ENCODE results near the gene PPAT. TPM values are rescaled to one million over a fixed set of nuclear protein-coding genes. Genes with fewer than 3 reads are reported as not detected.

PPAT gene
- total RNA-seq, 1 experiment from 2014 or later = 97.1 TPM

DNA sequence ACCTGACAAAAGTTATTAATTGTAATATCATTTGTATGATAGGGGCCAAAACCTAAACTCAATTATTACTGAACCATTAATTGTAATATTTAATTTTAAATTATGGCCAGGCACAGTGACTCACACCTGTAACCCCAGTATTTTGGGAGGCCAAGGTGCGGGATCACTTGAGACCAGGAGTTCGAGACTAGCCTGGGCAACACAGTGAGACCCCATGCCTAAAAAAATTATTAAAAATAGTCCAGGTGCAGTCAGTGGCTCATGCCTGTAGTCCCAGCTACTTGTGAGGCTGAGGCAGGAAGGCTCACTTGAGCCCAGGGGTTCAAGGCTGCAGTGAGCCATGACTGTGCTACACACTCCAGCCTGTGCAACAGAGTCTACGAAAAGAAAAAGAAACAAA lies 18.0 kb downstream of the PPAT start:
- Histone ChIP-seq H3K27me3 (no peaks in the 10 kb centered on the region), H3K36me3 (no peaks in the 10 kb centered on the region), H3K27ac (no peak overlapping the region), H3K4me1 (no peaks in the 10 kb centered on the region), H3K4me3 (no peak overlapping the region), H3K9me3 (replicated peaks) (no peaks in the 10 kb centered on the region)
- no peak for DNase-seq

GRCh38 chr4:56416349-56416748 lies 19.1 kb downstream of the PPAT start:
- Histone ChIP-seq H3K4me1 (0 out of 2 replicates have a peak, but pooled peaks cover 2% of the 10 kb centered on the region), H3K36me3 (no peaks in the 10 kb centered on the region), H3K27ac (no peak overlapping the region), H3K9me3 (replicated peaks) (no peaks in the 10 kb centered on the region), H3K27me3 (no peaks in the 10 kb centered on the region), H3K4me3 (no peak overlapping the region)
- DNase-seq = no peak

GRCh38 chr4:56414135-56414670 lies 21.2 kb downstream of the PPAT start:
- DNase-seq = no peak

DNA sequence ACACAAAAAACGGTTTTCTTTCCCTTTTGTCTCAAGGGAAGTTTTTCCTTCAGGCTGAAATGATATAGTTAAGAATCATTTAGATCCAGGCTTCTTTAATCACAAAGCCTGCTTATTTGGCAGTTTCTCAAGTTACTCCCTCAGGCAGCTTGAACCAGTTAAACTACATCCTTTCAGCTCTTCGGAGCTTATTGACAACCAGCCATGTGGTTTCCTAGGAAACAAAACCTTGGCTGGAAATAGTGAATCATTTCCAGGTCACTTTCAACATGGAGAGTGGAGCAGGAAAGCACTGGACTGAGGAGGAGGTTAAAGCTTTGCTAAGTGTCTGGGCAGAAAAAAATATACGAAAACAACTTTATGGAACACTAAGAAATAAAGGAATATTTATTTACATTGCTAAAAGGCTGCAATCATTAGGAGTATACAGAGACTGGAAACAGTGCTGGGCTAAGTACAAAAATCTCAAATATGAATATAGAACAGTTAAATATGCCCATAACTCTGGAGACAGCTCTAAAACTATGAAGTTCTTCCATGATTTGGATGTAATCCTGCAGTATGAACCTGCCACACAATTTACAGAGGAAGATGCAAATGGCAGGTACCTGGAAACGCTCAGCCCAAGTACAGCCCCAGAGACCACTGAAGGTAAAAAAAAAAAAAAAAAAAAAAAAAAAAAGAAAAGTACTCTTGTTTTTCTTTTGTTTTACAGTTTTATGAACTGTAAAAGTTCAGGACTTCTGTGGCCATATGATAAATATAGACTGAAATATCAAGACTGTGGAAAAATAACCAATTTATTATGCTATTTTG lies 25.0 kb downstream of the PPAT start:
- peak; percentile 55 to 82 for DNase-seq
- Histone ChIP-seq H3K27me3 (no peaks in the 10 kb centered on the region), H3K9me3 (replicated peaks) (no peaks in the 10 kb centered on the region), H3K36me3 (peaks cover 7% of the 10 kb centered on the region), H3K4me1 (peaks cover 17% of the 10 kb centered on the region), H3K27ac (no peak overlapping the region), H3K4me3 (no peak overlapping the region; the same call in 1 of the 2 replicates)

More at GRCh38 chr4:56414135-56414670, 21.2 kb downstream of the PPAT start:
- no peak overlapping the region for H3K27ac ChIP-seq
- H3K4me1 ChIP-seq = peaks cover 17% of the 10 kb centered on the region
- no peak overlapping the region for H3K4me3 ChIP-seq
- no peaks in the 10 kb centered on the region for H3K27me3 ChIP-seq
- no peaks in the 10 kb centered on the region for H3K9me3 ChIP-seq (replicated peaks)
- H3K36me3 ChIP-seq = no peaks in the 10 kb centered on the region

DNA sequence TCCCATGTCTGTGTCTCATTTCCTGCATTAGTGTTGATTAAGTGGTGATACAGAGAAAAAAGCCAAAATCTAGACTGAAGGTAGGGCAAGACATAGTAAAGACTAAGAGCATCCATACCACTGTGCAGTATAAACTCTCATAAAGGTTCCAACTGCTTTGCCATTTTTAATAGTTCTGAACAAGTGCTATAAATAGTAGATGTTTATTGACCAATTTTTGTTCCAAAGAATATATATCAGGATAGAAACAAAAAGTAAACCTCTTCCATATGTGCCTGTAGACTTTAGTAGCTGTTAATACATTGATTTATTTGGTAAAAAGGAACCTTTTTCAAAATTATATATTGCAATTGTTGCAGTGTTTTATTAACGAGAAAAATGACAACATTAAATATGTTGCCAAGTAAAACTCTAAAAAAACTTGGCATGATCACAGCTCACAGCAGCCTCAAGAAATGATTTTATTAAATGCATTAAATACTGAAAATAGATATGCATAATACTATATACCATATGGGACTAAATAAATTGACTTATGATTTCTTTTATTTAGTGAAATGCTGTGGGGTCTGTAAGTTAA lies 25.8 kb downstream of the PPAT start:
- Histone ChIP-seq H3K27me3 (no peaks in the 10 kb centered on the region), H3K9me3 (replicated peaks) (no peaks in the 10 kb centered on the region), H3K27ac (no peak overlapping the region), H3K36me3 (peaks cover 9% of the 10 kb centered on the region), H3K4me1 (peaks cover 17% of the 10 kb centered on the region), H3K4me3 (no peak overlapping the region)
- DNase-seq = no peak

- H3K27ac ChIP-seq = no peak overlapping the region
- DNase-seq = no peak
- no peaks in the 10 kb centered on the region for H3K27me3 ChIP-seq
- H3K4me3 ChIP-seq = no peak overlapping the region
- peaks cover 15% of the 10 kb centered on the region for H3K36me3 ChIP-seq
- H3K9me3 ChIP-seq (replicated peaks) = no peaks in the 10 kb centered on the region
- H3K4me1 ChIP-seq = peaks cover 17% of the 10 kb centered on the region
These were observed 26.4 kb downstream of the PPAT start for GRCh38 chr4:56408978-56409377.

- H3K4me3 ChIP-seq = no peak overlapping the region
- H3K36me3 ChIP-seq = peaks cover 33% of the 10 kb centered on the region
- no peak for DNase-seq
- H3K27me3 ChIP-seq = no peaks in the 10 kb centered on the region
- no peak overlapping the region for H3K27ac ChIP-seq
- H3K4me1 ChIP-seq = peaks cover 13% of the 10 kb centered on the region
- no peaks in the 10 kb centered on the region for H3K9me3 ChIP-seq (replicated peaks)
These were observed 29.3 kb downstream of the PPAT start for GRCh38 chr4:56406151-56406550.

DNA sequence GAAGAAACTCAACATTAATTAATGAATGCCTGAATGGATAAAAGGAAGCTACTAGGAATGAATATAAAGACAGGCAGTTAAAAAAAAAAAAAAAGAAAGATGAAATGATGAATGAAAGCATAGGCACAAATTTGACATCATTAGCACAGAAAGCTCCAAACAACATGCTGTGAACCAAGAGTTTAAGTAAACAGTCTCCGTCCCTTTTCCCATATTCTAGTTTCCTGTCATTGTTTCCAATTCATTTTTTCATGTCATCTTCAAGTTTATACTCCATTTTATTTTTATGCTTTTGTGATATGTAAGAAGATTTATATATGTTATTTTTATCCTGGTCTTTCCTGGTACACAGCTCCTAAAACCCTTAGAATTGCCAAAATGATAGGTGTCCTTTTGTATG lies 30.4 kb downstream of the PPAT start:
- no peaks in the 10 kb centered on the region for H3K27me3 ChIP-seq
- peaks cover 44% of the 10 kb centered on the region for H3K36me3 ChIP-seq
- H3K27ac ChIP-seq = no peak overlapping the region
- H3K4me1 ChIP-seq = peaks cover 3% of the 10 kb centered on the region
- no peak overlapping the region for H3K4me3 ChIP-seq
- no peak for DNase-seq
- no peaks in the 10 kb centered on the region for H3K9me3 ChIP-seq (replicated peaks)

GRCh38 chr4:56400560-56400959 lies 34.9 kb downstream of the PPAT start:
- peaks cover 79% of the 10 kb centered on the region for H3K36me3 ChIP-seq
- no peak for DNase-seq
- no peaks in the 10 kb centered on the region for H3K27me3 ChIP-seq
- H3K4me1 ChIP-seq = no peaks in the 10 kb centered on the region
- H3K9me3 ChIP-seq (replicated peaks) = no peaks in the 10 kb centered on the region
- H3K4me3 ChIP-seq = no peak overlapping the region
- H3K27ac ChIP-seq = no peak overlapping the region

GRCh38 chr4:56391270-56391669 lies 44.1 kb downstream of the PPAT start:
- Histone ChIP-seq H3K4me1 (peaks cover 8% of the 10 kb centered on the region; the same call in 1 of the 2 replicates), H3K9me3 (replicated peaks) (no peaks in the 10 kb centered on the region), H3K27me3 (no peaks in the 10 kb centered on the region), H3K36me3 (peaks cover 32% of the 10 kb centered on the region), H3K27ac (no peak overlapping the region), H3K4me3 (no peak overlapping the region)
- DNase-seq = no peak

DNA sequence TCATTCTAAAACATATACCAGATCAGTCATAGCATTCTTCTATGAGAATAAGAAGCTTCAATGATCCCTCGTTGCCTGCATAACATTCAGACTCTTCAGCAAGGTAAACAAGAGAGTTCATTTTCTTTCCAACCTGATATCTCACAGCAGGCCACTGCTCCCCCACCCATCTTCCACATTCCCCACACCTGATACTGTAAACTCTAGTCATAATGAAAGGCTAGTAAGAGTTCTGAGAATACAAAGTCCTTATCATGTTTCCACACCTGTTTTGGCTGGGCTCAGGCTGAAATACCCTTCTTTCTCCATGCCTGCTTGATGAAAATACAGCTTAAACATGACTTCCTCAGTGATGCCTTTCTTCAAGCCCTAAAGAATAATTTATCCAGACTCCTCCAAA lies 45.9 kb downstream of the PPAT start:
- Histone ChIP-seq H3K4me1 (peaks cover 11% of the 10 kb centered on the region; the same call in 1 of the 2 replicates), H3K27ac (no peak overlapping the region), H3K9me3 (replicated peaks) (no peaks in the 10 kb centered on the region), H3K27me3 (no peaks in the 10 kb centered on the region), H3K4me3 (no peak overlapping the region), H3K36me3 (peaks cover 16% of the 10 kb centered on the region)
- DNase-seq = no peak

DNA sequence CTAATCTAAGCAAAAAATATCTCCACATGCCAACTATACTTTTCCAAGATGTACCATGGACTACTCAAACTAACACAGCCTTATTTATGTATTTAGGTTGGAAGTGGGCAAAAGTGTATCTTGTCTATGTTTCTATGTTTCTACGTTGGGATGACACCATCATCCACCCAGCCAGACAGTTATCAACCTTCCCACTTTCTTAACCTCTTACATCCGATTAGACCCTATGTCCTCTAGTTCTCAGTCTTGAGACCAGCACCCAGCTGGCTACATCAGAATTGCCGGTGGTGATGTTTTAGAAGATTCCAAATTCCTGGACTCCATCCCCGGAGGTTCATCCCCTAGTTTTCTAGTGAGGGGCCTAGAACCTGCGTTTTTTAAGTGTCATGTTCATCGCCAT lies 47.1 kb downstream of the PPAT start:
- H3K27ac ChIP-seq = no peak overlapping the region; the same call in 1 of the 2 replicates
- peak overlapping the region; percentile 73 for H3K4me3 ChIP-seq
- no peaks in the 10 kb centered on the region for H3K27me3 ChIP-seq
- peaks cover 11% of the 10 kb centered on the region; the same call in 1 of the 2 replicates for H3K4me1 ChIP-seq
- no peaks in the 10 kb centered on the region for H3K9me3 ChIP-seq (replicated peaks)
- peaks cover 11% of the 10 kb centered on the region for H3K36me3 ChIP-seq
- no peak for DNase-seq

DNA sequence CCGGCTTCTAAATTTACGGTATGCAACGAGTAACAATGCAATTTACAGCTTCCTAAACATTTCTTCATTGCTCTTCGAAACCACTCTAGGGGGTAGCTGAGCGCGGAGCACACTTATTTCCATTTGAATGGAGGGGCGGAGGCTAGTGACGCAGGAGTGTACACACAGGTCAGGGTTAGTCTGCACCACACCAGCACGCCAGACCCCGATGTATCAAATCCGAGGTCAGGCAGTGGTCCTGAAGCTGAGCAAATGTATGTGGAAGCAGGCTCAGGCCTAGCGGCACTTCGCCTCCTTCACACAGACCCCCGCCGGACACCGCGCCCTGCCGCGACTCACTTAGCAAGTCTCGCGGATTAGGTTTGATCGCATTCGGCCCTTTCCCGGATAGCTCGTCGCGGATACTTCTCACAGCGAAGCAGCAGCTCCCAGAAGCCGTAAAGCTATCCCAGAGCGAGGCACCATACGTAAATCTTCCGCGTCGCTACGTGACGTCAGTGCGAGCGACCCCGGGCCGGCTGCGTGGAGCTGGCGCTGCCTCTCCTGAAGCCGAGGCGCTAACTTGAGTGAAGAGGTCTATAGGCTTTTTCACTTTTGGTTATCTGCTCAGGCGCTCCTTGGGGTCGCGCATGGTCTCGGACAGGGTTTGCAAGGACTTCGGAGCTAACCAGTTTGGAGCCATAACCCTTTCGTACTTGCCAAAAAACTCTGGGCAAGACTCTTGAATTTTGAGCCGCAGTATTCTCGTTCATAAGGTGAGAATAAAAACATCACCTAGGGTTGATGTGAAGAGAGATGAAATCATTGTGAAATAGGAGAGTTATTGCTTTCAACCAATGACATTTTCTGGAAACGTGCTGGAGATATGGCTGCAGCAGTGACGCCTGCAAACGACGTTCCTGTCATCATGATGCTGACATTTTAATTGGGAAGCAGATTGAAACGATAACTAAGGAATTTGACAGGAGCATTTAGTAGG lies 48.1 kb downstream of the PPAT start, which contains the start of gene AASDH:
Gene AASDH (minus strand): TSS at position 469 of the 979 bp plus-strand sequence. CDS start 3,192 bp downstream, outside the sequence.
- peak within 1 kb of the TSS; percentile 74 for H3K27ac ChIP-seq
- no peaks in the 10 kb centered on the region for H3K9me3 ChIP-seq (replicated peaks)
- H3K4me1 ChIP-seq = peaks cover 11% of the 10 kb centered on the region; the same call in 1 of the 2 replicates
- H3K27me3 ChIP-seq = no peaks in the 10 kb centered on the region
- DNase-seq = peak; percentile 97 to 98
- H3K4me3 ChIP-seq = peak within 1 kb of the TSS; percentile 73
- H3K36me3 ChIP-seq = peaks cover 10% of the 10 kb centered on the region

DNA sequence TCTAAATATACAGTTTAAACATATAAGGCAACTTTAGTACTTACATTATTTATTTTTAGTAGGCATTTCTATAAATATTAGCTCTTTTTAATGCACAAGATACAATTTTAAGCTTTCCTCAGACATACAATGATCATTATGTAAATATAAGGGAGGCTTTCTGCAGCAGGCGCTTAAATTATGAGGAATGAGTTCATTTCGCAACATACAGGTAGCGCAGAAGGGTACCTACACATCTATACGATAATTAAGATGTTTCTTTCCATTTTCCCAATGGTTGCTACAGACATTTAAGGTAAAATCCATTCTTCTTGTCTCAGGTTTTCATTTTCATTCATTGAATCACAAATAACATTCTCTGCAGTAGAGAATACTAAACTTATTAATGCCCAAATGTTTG lies 49.3 kb downstream of the PPAT start:
- no peak for DNase-seq
- Histone ChIP-seq H3K27me3 (no peaks in the 10 kb centered on the region), H3K9me3 (replicated peaks) (no peaks in the 10 kb centered on the region), H3K36me3 (no peaks in the 10 kb centered on the region), H3K27ac (peak overlapping the region; percentile 74), H3K4me1 (peaks cover 11% of the 10 kb centered on the region; the same call in 1 of the 2 replicates), H3K4me3 (peak overlapping the region; percentile 73)

All from SJCRH30 (cell line).